GM12801 (cell line): Measurements from ENCODE around the gene NREP.

ENCODE experiments used
- TF ChIP-seq, protein P1 (sequence below): IDR thresholded peaks from one replicate; pipeline ENCODE4 v1.5.1; 2011; ENCODE audit warnings: control low read depth; ENCODE audit not compliant: insufficient read length; ENCODE audit errors: extremely low read depth

The NREP gene, protein sequence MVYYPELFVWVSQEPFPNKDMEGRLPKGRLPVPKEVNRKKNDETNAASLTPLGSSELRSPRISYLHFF

DNA sequence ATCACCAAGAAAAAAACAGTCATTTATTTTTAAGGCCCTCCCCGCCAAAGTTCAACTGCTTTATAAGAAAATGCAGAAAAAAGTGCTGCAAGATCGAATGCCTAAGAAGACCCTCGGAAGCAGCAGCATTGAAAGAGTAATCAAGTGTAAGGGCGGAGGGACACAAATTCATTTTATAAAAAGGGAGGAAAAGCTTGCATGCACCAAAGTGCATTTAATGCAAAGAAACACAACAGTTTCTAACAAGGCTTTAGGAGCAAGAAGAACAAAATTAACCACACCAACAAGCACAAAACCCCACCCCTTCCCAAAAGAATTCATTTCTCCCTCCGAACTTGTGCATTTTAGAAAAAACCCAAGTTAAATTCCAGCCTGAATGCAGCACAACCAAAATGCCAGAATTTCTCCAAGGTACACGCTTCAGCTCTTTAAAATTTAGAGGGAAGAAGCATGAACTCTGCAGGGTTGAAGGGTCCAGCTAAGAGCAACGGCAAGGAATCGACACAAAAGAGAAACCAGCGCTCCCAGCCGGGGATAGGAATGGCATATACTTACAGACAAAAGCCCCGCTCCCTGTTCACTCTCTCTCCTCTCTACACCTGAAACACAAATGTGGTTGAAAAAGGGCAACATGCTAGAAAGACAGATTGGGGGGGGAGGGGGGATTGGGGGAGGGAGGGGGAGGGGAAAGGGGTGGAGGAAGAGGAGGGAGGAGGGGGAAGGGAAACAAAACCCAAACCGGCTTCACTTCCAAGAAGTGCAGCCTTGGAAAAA, at the start of gene NREP:
NREP (minus strand) TSS at position 614 of the 774 bp plus-strand sequence. CDS start 1,422 bp downstream, outside the sequence.
- TF ChIP-seq, protein P1, sequence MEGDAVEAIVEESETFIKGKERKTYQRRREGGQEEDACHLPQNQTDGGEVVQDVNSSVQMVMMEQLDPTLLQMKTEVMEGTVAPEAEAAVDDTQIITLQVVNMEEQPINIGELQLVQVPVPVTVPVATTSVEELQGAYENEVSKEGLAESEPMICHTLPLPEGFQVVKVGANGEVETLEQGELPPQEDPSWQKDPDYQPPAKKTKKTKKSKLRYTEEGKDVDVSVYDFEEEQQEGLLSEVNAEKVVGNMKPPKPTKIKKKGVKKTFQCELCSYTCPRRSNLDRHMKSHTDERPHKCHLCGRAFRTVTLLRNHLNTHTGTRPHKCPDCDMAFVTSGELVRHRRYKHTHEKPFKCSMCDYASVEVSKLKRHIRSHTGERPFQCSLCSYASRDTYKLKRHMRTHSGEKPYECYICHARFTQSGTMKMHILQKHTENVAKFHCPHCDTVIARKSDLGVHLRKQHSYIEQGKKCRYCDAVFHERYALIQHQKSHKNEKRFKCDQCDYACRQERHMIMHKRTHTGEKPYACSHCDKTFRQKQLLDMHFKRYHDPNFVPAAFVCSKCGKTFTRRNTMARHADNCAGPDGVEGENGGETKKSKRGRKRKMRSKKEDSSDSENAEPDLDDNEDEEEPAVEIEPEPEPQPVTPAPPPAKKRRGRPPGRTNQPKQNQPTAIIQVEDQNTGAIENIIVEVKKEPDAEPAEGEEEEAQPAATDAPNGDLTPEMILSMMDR: no peak

DNA sequence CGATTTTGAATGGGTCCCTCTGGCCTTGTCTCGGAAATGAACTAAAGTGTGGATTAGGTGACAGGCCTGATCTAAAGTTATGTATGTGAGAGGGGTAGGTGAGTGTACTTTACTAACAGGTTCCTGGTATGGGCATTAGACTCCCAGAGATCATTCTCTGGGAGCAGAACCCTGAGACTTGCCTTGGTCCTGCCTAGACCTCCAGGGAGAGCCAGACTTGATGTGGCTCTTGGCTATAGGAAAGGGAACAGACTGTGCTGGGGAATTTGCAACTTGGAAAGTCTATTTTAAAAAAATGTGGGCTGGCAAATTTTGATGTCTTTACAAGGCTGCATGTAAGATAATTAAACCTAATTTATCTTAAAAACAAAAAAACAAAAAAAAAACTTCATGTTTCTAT, 49.8 kb upstream of the NREP start:
- TF ChIP-seq, protein P1: no peak

DNA sequence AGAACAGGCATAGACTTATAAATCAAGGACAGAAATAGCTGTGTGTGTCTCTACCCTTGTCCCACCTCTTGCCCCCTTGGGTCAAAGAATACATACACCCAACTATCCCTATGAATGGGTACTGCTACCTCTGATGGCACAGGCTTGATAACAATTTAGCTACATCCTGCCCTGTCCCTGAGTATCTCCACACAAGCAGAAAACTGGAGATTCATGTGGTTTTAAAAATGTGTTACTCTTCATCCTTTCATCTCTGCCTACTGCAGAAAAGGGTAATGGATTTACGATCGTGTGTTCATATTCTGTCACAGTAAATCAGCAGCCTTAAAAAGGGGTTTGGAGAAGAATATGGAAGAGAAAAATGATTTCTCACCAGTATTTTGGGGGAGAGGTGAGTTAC, 49.2 kb upstream of the NREP start:
- TF ChIP-seq, protein P1: no peak

DNA sequence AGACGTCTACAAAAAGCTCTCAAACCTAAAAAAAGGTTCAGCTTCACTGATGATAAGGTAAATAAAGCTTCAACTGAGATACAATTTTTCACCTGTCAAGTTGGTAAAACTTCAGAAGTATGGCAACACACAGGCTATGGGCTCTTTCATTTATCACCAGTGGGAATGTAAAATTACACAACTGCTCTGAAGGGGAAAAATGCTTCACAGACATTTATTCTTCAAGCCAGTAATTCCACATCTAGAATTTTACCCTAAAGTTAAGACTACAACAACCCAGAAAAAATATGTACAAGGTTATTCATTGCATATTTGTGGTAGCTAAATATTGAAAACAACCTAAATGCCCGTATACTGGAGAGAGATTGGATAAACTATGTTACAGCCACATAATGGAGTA, 48.1 kb upstream of the NREP start:
- TF ChIP-seq, protein P1: no peak

DNA sequence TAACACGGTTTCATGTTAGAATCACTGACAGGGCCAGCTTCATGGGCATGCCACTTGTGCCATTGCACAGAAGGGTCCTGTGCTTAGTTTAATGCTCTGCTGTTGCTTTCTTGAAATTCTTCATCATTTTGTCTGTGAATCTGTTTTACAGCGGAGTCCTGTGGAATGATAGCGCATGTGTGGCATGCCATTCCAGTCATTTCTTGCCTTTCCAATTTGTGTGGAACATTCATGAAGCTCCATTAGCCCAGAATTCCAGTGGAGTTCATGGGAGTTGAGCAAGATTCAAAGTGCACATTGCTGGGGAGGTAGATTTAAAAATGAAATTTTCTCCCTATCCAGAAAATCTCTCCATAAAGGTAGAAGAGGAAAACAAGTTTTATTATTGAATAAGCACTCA, 43.4 kb upstream of the NREP start:
- TF ChIP-seq, protein P1: no peak

DNA sequence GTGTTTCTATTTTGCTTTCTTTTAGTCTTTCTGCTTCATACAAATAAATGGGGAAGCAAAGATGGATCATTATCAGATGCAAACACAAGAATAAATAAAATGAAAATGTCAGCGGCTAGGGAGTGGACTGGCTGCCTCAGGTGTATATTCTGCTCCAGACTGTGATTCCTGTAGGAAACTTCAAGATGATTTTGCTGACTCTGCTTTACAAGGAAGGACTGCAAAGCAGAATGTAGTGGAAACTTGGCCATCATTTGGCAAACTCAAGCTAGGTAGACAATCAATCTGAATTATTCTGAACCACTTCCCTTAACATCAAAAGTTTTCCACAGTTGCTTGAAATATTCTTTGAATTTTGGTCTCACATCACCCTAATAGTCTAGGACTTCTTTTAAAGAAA, 38.1 kb upstream of the NREP start:
- TF ChIP-seq, protein P1: no peak

DNA sequence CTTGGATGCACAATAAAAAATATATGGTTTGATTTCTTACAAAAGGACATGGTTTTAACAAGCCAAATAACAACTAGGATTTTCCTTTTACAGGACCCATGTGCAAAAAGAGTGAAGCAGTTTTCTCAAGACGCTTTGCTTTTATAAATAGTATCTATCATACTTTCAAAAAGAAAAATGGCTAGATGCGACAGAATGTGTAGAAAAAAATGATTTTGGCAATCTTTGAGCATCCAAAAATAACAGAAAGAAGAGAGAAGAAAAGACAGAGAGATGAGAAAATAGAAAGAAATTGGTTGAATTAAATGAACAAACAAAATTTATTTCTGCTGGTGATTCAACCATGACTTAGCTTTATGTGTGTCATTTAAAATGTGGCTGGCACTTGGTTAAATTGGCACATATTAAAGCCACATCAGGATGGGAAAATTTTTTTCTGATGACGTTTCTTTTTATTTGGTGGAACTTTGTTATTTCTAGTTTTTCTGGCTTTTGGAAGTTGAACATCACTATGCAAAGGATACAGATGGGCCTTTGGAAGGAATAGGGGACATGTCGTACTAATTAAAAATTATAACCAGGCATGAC, 35.6 kb upstream of the NREP start:
- TF ChIP-seq, protein P1: no peak
